COLO829 (cell line): ENCODE results near the gene PRDM2.
A peak's percentile ranks its signal among the peaks of the same experiment; 100 is the strongest.

Experiments used
- DNase-seq: peaks from one replicate; pipeline ENCODE4 v3.0.0; 2012; ENCODE audit warnings: low spot score

The PRDM2 gene

GRCh38 chr1:13813398-13814012 lies 113.5 kb downstream of the PRDM2 start:
- peak; percentile 18 for DNase-seq

DNA sequence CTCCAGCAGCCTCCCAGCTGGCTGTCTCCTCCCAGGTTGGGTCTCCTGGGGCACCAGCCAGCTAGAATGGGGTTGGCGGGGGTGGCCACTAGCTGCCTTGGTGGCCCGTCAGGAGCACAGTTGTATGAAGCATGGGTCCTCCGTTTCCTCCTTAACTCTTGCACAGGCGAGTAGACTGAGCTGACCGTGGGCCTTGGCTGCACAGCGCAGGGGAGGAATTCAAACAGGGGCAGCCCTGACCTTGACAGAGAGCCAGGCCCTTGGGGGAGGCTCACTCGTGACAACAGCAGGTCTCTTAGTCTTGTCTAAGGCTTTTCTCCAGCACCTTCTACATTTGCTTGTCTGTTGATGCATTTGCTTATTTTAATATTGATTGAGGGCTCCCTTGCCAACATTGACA lies 114.1 kb downstream of the PRDM2 start:
- no peak for DNase-seq

DNA sequence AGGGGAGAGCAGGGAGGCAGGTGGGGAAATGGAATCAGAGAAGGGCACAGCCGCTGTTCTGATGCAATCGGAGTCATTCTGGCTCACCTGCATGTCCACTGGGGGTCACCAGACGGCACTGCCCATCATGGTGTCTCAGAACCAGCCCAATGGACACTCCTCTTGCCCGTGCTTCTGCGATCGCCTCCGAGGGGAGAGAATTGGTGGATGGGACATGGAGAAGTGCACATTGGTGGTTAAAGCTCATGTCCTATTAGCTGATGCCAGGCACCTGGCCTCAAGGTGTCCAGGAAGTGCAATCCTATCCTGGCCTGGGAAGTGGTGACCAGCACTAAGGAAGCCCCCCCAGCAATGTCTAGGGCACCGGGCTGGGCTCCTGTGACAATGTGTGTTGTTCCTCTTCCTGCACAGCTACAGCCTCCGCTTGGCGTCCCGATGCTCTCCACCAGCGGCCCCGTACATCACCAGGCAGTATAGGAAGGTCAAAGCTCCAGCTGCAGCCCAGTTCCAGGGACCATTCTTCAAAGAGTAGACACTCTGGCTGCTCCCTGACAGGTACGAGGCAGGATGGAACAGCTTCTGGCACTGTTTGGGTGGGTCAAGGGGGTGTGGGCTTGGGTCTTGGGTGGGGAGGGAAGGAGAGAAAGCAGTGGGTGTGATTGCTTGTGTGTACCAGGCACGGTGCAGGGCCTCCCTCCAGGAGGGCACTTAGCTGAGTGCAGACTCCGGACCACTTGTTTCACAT lies 116.2 kb downstream of the PRDM2 start:
- no peak for DNase-seq

DNA sequence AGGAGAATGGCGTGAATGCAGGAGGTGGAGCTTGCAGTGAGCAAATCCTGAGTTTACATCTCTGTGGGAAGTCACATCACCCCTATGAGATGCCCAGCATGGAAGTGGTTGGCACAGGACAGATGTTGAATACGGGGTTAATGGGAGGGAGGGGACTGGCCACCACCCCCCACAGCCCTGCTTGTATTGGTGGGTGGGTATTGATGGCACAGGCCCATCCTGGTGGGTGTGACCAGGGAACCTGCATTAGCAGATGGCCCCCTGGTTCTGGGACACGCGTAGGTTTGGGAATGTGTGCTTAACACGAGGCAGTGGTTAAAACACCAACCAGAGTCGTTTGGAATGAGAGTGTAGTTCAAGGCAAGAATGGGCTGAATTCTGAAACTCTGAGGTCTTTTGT lies 117.9 kb downstream of the PRDM2 start:
- DNase-seq: no peak

DNA sequence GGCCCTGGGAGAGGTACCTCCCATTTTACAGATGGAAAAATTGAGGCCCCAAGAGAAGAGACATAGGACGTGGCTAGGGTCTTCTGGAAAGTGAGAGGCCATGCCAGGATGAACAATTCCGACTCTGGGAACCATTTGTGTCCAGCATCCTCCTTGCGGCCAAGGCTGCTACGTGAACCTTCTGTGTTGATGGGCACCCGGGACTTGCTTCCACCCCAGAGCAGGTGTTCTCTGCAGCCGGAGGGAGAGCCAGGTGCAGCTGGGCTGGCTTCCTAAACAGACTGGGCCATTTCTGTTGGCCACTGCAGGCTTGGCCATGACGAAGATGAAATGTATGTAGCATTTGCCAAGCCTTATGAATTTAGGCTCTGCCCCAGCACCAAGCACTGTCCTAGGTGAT lies 118.9 kb downstream of the PRDM2 start:
- no peak for DNase-seq

DNA sequence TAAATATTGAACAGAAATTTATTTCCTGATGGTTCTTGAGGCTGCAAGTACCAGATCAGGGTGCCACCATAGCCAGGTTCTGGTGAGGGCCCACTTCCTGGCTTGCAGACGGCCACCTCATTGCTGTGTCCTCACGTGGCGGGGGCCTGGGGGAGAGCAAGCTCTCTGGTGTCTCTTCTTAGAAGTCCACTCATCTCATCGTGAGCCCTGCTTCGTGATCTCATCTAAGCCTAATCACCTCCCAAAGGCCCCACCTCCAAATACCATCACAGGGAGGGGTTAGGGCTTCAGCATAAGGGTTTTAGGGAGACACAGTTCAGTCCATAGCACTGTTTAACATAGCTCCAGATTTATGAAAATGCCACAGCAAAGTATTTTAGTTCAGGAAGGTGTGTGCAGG lies 119.7 kb downstream of the PRDM2 start:
- DNase-seq: no peak

GRCh38 chr1:13820055-13820454 lies 120.1 kb downstream of the PRDM2 start:
- no peak for DNase-seq

GRCh38 chr1:13820456-13820855 lies 120.5 kb downstream of the PRDM2 start:
- DNase-seq: no peak

- DNase-seq: no peak
Measured at GRCh38 chr1:13823126-13823880, 123.3 kb downstream of the PRDM2 start.

GRCh38 chr1:13823936-13824335 lies 123.9 kb downstream of the PRDM2 start:
- DNase-seq: no peak

DNA sequence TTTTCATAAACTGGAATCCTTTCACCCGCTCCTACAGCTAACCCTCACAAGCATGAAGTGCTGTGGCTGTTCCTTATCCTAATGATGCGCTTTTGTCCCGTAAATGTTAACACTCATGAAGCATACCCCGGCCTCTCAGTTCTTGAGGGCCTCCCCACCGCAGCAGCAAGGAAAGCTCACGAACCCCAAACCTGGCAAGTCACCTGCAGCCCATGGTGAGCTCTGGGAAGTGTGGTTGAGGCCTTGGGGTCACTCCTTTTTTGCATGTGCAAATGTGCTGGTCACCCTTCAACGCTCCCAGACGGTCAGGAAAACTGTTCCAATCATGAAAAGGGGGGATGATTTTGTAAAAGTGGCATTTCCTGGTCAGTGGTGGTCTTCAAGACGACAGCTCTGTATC lies 124.6 kb downstream of the PRDM2 start:
- no peak for DNase-seq

- DNase-seq: no peak
Measured at GRCh38 chr1:13825033-13825432, 125.0 kb downstream of the PRDM2 start.

DNA sequence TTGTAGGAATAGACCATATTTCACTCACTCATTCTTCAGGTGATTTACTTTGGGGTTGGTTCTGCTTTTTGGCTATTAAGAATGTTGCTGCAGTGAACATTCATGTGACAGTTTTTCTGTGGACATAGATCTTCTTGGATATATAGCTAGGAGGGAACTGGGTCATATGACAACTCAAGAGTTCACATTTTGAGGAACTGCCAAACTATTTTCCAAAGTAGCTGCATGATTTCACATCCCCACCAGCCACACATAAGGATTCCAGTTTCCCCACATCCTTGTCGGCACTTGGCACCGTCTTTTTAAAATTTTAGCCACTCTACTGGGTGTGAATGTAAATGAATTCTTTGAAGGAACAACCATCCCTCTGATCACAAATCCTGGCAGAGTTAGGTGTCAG lies 126.0 kb downstream of the PRDM2 start:
- no peak for DNase-seq

DNA sequence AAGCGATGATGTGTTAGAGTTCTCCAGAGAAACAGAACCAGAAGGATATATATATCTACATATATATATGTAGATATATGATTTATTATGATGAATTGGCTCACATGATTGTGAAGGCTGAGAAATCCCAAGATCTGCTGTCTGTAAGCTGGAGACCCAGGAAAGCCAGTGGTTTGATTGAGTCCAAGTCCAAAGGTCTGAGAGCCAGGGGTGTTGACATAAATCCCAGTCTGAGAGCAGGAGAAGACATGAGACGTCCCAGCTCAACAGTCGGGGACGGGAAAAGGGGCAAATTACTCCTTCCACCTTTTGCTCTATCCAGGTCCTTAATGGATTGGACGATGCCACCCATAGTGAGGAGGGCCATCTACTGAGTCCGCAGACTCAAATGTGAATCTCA lies 126.6 kb downstream of the PRDM2 start:
- DNase-seq: no peak

DNA sequence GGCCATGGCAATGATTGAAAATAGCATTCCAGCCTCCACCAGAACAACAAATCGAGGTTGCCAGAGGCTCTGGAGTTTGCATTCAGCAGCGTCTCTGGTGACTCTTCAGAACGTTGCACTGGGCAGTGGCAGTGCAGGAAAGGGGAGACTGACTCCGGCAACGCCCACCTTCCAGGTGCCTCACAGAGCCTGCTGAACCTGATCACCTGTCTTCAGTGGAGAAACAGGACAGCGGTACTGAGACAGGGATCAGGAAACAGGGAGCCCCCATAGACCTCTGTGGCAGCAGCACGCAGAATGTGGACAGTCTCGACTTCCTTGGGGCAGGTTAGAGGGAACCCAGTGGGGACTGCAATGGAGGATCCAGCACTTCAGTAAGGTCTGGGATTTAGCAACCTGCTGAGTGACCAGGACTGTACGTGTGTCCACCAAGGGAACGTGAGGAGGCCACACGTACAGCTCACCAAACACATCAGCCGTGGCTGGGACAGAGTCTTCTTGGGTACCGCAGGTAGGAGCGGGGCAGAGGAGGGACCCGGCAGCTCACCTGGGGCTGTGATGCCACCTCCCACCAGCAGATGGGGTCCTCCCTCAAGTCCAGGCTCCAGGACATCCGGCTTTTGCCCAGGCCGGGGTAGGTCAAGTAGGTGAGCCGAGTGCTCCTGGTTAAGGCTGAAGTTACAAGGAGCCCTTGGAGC lies 128.6 kb downstream of the PRDM2 start:
- DNase-seq: no peak

DNA sequence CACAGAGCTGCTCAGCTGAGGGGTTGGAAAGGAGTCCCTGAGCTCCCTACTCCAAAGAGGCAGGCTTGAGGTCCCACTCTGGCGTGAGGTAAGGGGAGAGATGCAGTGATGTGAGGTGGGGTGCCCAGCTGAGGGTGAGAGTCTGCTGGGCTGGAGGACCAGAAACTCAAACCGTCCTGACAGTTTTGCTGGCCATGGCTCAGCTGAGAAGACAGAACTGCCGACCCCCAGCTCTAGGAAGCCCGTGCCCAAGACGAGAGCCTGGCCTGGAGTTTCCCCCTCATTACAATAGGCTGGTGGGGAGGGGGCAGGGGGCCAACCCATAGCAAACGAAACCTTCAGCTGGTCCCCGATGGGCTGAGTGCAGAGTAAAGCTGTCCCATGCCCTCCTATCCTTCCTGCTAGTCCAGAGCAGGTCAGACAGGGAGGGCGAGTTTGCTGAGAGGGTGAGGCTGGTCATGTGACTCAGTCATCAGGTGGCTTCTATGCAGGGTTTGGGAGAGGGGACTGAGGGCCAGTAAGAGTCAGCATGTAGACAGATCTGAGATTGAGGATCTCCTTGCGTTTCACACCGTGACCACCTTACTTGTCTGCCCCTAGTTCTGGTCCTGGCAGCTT lies 129.3 kb downstream of the PRDM2 start:
- DNase-seq: no peak

- no peak for DNase-seq
Measured at GRCh38 chr1:13830170-13830569, 130.2 kb downstream of the PRDM2 start.

- no peak for DNase-seq
Measured at GRCh38 chr1:13830616-13831280, 130.8 kb downstream of the PRDM2 start.

DNA sequence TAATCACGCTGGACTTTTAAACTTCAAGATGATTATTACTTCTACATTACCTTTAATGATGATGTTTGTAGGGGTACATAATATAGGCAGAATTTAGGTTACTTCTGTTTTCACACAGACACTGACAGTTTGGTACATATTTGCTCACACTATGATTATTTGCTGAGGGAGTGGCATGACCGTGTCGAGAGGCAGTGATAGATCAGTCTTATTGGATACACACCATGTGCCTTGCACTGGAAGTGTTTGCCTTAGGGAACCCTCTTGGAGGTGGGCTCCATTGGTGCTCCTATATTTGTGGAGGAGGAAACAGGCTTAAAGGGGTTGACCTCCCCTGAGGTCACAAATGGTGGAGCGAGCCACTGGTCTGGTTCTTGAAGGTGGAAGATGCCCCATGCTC lies 132.1 kb downstream of the PRDM2 start:
- DNase-seq: no peak

GRCh38 chr1:13832536-13832935 lies 132.5 kb downstream of the PRDM2 start:
- no peak for DNase-seq

DNA sequence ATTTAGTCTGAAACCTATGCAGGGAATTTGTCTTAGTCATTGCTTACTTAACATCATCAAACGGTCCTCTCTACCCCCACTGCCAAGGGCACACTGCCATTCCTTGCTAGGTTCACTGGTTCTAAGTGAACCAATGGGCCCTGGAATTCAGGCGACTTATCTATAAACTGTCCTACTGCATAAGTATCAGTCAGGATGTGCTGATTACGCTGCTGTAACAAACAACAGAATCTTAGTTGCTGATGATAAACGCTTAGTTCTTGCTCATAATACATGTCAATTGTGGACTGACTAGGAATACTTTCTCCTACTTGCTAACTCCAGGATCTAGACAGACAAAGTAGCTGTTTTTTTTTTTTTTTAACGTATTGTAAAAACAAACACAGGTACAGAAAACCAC lies 136.1 kb downstream of the PRDM2 start:
- no peak for DNase-seq

GRCh38 chr1:13836631-13837030 lies 136.6 kb downstream of the PRDM2 start:
- DNase-seq: no peak
